Thymus (tissue), 11 donors: Measurements from ENCODE around the gene TYW1. TPM values are rescaled to one million over a fixed set of nuclear protein-coding genes. Genes with fewer than 3 reads are reported as not detected.
"Not testable (repeated sequence)": the region's sequence is repeated elsewhere in the genome, so short reads cannot be mapped to it uniquely, and the experiment has no call there.

Source experiments
- DNase-seq, 9 donors: peaks; one replicate each; pipeline ENCODE4 v3.0.0-alpha.2; 2013; ENCODE audit warnings: low spot score in 9 of 9, low read depth in 6 of 9, missing footprints in 1 of 9
- H3K27ac ChIP-seq, 2 donors: one replicate each; pipeline ENCODE4 v1.5.1; 2013; ENCODE audit warnings: control low read depth in 1 of 2, low read depth in 1 of 2, low read length in 1 of 2, mild to moderate bottlenecking in 1 of 2, moderate library complexity in 1 of 2
- H3K27me3 ChIP-seq, 2 donors: one replicate each; pipeline ENCODE4 v1.5.1; 2013; ENCODE audit warnings: low read length in 1 of 2; ENCODE audit not compliant: control insufficient read depth in 2 of 2, insufficient read depth in 1 of 2
- H3K36me3 ChIP-seq, 2 donors: one replicate each; pipeline ENCODE4 v1.5.1; 2013; ENCODE audit warnings: low read length in 1 of 2, mild to moderate bottlenecking in 1 of 2, moderate library complexity in 1 of 2; ENCODE audit not compliant: control insufficient read depth in 2 of 2, insufficient read depth in 2 of 2
- H3K4me1 ChIP-seq, 2 donors: one replicate each; pipeline ENCODE4 v1.5.1; 2013; ENCODE audit warnings: low read length in 2 of 2; ENCODE audit not compliant: control insufficient read depth in 2 of 2, insufficient read depth in 2 of 2
- H3K4me3 ChIP-seq, 2 donors: one replicate each; pipeline ENCODE4 v1.5.1; 2013; ENCODE audit warnings: low read length in 2 of 2, control low read depth in 1 of 2, mild to moderate bottlenecking in 1 of 2
- H3K9me3 ChIP-seq, 2 donors: one replicate each; pipeline ENCODE4 v1.5.1; 2013; ENCODE audit warnings: low read length in 1 of 2, mild to moderate bottlenecking in 1 of 2; ENCODE audit not compliant: control insufficient read depth in 2 of 2, insufficient read depth in 1 of 2
- WGBS: extraction: QIAGEN DNeasy Blood & Tissue Kit; methylation state at CpG from one replicate; pipeline ENCODE4 v1.1.7; 2013; 5-methylcytosine and 5-hydroxymethylcytosine counted together
- polyA plus RNA-seq: library from polyadenylated mRNA; stranded (reverse); fragments of 200-250 nt; gene quantifications from one replicate; pipeline ENCODE4 v1.2.3, GENCODE V29; 2013
- total RNA-seq: library from RNA; stranded (reverse); fragments of 120-200 nt; gene quantifications from one replicate; pipeline ENCODE4 v1.2.4, GENCODE V29; 2013
- donor health status: healthy.

TYW1 gene
- total and polyA plus RNA-seq, 2 donors = 11.2 to 16.0 TPM

DNA sequence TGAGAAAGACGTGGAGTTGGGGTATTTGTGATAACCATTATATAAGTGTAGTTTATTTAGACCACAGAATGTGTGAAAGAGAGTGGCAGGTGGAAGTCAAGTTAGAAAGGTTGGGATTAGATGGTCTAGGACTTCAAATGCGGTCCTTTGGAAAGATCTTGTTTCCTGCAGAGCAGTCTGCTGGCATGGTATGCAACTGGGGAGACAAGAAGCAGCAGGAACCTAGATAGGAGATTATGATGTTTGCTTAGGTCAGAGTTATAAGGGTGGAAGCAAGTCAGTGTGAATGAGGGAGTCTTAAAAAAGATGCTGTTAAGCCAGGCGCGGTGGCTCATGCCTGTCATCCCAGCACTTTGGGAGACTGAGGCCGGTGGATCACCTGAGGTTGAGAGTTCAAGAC, 102.8 kb downstream of the TYW1 start:
- DNase-seq, H3K36me3 ChIP-seq: not testable (repeated sequence)
- 98% methylated on average over 5 of the region's 5 CpGs for WGBS

DNA sequence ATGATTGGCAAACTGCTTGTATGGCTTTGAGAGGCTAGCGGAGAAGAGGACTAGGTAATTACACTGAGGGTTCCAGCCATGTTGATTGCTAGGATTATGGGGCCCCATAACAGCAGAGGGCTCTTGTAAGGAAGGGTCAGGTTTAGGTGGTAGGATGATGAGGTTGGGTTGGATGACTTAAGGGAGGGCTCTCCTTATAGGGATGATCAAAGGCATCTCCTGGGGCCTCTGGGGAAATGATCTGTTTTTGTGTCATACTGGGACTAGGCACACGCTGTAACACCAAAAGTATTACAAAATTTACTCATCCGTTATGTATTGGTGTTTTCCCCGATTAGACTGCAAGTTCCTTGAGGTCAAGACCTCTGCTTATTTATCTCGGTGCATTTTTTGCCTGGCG, 103.4 kb downstream of the TYW1 start:
- not testable (repeated sequence) for H3K36me3 ChIP-seq, H3K4me1 ChIP-seq, H3K4me3 ChIP-seq, H3K27ac ChIP-seq, H3K9me3 ChIP-seq, H3K27me3 ChIP-seq, DNase-seq
- WGBS = 96% methylated on average over 6 of the region's 6 CpGs

More for the DNA sequence above, 102.8 kb downstream of the TYW1 start:
- not testable (repeated sequence) for H3K9me3 ChIP-seq, H3K4me1 ChIP-seq, H3K27me3 ChIP-seq, H3K27ac ChIP-seq, H3K4me3 ChIP-seq

DNA sequence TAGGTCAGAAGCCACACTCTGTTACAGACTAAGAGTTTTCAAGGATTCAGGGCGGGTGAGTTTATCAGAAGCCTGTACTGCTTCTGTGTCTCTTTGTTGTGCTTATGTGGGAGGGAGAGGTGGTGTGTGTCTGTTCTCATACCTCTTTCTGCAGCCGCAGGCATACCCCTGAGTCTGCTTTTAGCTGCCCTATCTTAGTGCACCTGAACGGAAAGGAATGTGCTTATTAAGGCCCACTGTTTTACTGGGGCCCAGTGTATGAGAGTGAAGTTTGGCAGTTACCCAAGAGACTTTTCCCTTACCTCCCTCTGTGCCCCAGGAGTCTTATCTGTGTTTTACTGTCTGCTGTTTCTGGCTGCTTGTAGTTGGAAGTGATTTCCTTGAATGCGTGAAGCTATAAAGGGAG, 104.3 kb downstream of the TYW1 start:
- WGBS = 84% methylated on average over 4 of the region's 4 CpGs
- Histone ChIP-seq H3K36me3 (no peaks in the 10 kb centered on the region), H3K27ac (no peak overlapping the region), H3K4me3 (no peak overlapping the region), H3K9me3 (no peaks in the 10 kb centered on the region), H3K27me3 (no peaks in the 10 kb centered on the region), H3K4me1 (no peaks in the 10 kb centered on the region)
- peak in 1 of 9 donors; percentile 1 for DNase-seq

DNA sequence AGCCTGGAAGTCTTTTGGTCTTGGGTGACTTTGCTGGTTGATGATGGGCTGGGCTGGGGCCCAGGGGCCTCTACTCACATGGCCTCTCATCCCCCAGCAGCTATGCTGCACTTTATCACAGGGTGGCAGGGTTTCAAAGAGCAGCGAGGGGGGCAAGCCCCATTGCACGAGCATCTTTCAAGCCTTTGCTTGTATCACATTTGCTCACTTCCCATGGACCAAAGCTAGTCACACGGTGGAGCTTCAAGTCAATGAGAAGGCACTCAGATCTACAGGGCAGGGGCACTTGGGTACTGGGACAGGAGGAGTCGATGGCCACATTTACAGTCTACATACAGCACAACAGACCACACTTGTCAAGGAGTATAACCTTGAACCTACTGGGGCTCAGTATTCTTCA, 108.3 kb downstream of the TYW1 start:
- H3K4me1 ChIP-seq, DNase-seq, H3K36me3 ChIP-seq, H3K4me3 ChIP-seq, H3K27me3 ChIP-seq, H3K9me3 ChIP-seq, H3K27ac ChIP-seq: not testable (repeated sequence)
- 90% methylated on average over 4 of the region's 4 CpGs for WGBS

DNA sequence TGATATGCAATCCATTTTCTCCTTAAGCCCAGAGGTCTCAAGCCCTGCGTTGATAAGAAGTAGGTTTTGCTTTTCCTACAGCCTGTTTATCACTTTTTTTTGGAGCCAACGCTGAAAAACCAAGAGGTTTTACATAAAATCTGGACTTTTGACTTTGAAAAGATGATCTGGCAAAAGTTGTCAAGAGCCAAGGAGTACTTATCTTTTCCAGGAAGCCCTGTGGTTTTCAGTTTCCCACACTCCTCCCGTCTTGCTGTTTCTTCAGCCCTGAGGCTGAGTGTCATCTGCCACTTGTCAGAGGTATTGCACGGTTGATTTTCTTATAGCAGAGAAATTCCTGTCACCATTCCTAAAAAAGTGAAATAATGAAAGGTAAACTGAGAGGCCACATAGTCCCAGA, 108.7 kb downstream of the TYW1 start:
- WGBS = 16% methylated on average over 4 of the region's 4 CpGs
- H3K4me1 ChIP-seq = no peaks in the 10 kb centered on the region
- no peaks in the 10 kb centered on the region for H3K9me3 ChIP-seq
- no peak overlapping the region for H3K4me3 ChIP-seq
- H3K27me3 ChIP-seq = no peaks in the 10 kb centered on the region
- no peaks in the 10 kb centered on the region for H3K36me3 ChIP-seq
- H3K27ac ChIP-seq = no peak overlapping the region
- DNase-seq = peak in 2 of 9 donors; percentile 0 to 26

DNA sequence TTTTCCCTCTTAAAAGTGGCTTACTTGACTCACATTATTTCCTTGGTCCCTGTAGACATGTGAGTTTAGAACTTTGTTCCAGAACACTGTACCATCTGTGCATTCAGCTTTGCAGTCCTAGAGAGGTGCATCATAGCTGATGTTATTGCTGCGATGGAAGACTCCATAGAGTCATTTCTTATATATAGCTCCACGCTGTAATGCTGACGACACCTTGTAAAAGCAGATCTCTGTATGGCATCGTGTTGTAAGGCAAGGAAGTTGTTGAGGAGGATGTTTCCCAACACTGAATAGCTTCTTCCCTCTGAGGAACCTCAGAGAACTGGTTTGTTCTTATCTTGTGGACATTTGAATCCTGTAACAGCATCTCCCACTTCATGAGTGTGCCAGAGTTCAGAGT, 109.6 kb downstream of the TYW1 start:
- WGBS = 93% methylated on average over 4 of the region's 4 CpGs
- not testable (repeated sequence) for H3K4me1 ChIP-seq, H3K9me3 ChIP-seq, H3K4me3 ChIP-seq, H3K36me3 ChIP-seq, H3K27me3 ChIP-seq, H3K27ac ChIP-seq, DNase-seq

DNA sequence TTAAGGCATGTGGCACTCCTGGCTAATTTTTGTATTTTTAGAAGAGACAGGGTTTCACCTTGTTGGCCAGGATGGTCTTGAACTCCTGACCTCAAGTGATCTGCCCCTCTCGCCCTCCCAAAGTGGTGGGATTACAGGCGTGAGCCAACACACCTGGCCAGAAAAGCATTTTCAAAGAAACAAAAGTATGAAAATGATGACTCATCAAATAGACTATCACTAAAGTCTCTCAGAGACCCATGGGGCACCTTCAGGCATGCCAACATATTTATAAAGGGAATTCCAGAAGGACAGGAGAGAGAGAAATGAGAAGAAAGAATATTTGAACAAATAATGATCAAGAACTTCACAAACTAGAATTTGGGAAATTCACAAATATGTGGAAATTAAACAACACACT, 114.7 kb downstream of the TYW1 start:
- whole genome bisulfite sequencing = 95% methylated on average over 2 of the region's 2 CpGs
- not testable (repeated sequence) for H3K9me3 ChIP-seq, H3K4me1 ChIP-seq, DNase-seq, H3K27ac ChIP-seq, H3K27me3 ChIP-seq, H3K36me3 ChIP-seq, H3K4me3 ChIP-seq

DNA sequence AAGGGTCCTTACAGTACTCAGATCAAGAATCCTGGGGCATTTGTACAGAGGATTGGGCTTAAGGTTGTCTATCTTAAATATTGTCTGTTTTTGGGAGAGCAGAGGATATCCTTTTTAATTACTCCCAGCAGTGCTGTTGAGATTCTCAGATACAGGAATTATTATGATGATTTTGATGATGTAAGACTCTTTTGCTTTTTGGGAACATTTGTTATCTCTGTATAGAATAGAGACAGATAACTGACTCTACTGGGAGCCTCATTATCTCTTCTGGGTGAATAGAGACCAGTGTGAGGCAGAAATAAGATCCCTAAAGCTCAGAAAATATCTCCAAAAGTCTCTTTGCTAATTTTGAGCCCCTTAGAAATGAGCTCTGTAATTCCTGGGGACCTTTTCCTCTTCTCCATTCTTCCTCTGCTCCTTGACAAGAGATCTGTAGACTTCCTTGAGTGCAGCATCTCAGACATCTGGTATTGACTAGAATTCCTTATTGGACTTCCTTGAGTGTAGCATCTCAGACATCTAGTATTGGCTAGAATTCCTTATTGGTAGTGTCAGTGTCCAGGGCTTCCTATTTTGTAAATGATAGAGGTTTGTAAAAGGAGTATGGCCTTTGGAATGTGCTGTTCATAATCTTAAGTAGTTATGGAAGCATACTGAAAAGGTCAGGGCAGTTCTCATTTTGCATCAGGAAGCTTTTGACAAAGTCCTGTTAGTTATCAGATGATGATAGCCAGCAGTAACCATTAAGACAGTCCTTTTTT, 118.0 kb downstream of the TYW1 start:
- H3K27me3 ChIP-seq, H3K9me3 ChIP-seq, H3K4me1 ChIP-seq, H3K36me3 ChIP-seq, DNase-seq, H3K4me3 ChIP-seq, H3K27ac ChIP-seq: not testable (repeated sequence)

DNA sequence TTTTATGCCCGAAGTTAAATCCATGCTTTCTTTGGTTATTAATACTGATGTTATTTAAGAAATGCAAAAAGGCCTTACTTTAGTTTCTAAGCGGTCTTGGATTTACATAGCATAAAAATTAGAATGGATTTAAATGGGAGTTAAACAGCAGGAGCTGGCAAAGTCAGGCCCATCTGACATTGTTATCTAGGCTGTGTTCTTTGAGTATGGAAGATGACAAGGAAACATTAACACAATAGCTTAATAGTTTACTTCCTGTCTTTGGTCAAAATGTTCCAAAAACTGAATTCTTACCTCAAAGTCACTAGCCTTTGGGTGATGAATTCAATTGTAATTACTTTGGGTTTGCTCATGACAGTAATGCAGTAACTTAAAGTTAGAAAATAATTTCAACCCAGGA, 123.9 kb downstream of the TYW1 start:
- 97% methylated on average over 2 of the region's 2 CpGs for WGBS

More for the DNA sequence above, 123.9 kb downstream of the TYW1 start:
- not testable (repeated sequence) for H3K4me1 ChIP-seq, DNase-seq, H3K27me3 ChIP-seq, H3K36me3 ChIP-seq, H3K9me3 ChIP-seq, H3K4me3 ChIP-seq, H3K27ac ChIP-seq
